RWPE2 (cell line): ENCODE results near the gene PLPP3.

ENCODE experiments used
- ATAC-seq: fragments of 200-7000 bp; cut with Tn5 transposase; 3 replicates; pipeline ENCODE4 v1.9.1; 2021; ENCODE audit warnings: low read depth
- DNase-seq: peaks from one replicate; pipeline ENCODE4 v3.0.0-alpha.2; 2020; ENCODE audit warnings: low spot score
- H3K27ac ChIP-seq: fragments of 450-650 bp; 2 replicates; pipeline ENCODE4 v1.5.1; 2017; ENCODE audit warnings: mild to moderate bottlenecking; ENCODE audit not compliant: poor library complexity, severe bottlenecking
- H3K27me3 ChIP-seq: fragments of 250-450 bp; sonication (Bioruptor Pico); 2 replicates; pipeline ENCODE4 v1.5.1; 2021; ENCODE audit warnings: mild to moderate bottlenecking, moderate library complexity; ENCODE audit not compliant: insufficient read depth, poor library complexity, severe bottlenecking
- H3K36me3 ChIP-seq: fragments of 250-450 bp; sonication (Bioruptor Pico); 2 replicates; pipeline ENCODE4 v1.5.1; 2020; ENCODE audit warnings: low read depth, mild to moderate bottlenecking, moderate library complexity
- H3K4me1 ChIP-seq: fragments of 250-450 bp; sonication (Bioruptor Pico); 2 replicates; pipeline ENCODE4 v1.5.1; 2021; ENCODE audit warnings: mild to moderate bottlenecking, moderate library complexity; ENCODE audit not compliant: insufficient read depth, poor library complexity, severe bottlenecking
- H3K4me3 ChIP-seq: fragments of 250-450 bp; sonication (Bioruptor Pico); 2 replicates; pipeline ENCODE4 v1.5.1; 2021; ENCODE audit warnings: mild to moderate bottlenecking, moderate library complexity; ENCODE audit not compliant: severe bottlenecking
- H3K9me3 ChIP-seq: fragments of 250-450 bp; sonication (Bioruptor Pico); 2 replicates; pipeline ENCODE4 v1.5.1; 2021; ENCODE audit warnings: mild to moderate bottlenecking, moderate library complexity; ENCODE audit not compliant: severe bottlenecking
- CTCF ChIP-seq: fragments of 450-650 bp; IDR thresholded peaks from one replicate; pipeline ENCODE4 v1.5.1; 2017; ENCODE audit warnings: mild to moderate bottlenecking, moderate library complexity; ENCODE audit not compliant: poor library complexity, severe bottlenecking

Gene PLPP3

GRCh38 chr1:56550138-56550858, 29.1 kb downstream of the PLPP3 start:
- no peak for DNase-seq
- no peak for ATAC-seq
- no peaks in the 10 kb centered on the region for H3K27me3 ChIP-seq
- H3K36me3 ChIP-seq, result no peaks in the 10 kb centered on the region
- H3K9me3 ChIP-seq, result no peaks in the 10 kb centered on the region
- no peak overlapping the region for H3K4me3 ChIP-seq
- H3K4me1 ChIP-seq, result no peaks in the 10 kb centered on the region
- H3K27ac ChIP-seq, result no peak overlapping the region
- no peak for TF ChIP-seq CTCF

DNA sequence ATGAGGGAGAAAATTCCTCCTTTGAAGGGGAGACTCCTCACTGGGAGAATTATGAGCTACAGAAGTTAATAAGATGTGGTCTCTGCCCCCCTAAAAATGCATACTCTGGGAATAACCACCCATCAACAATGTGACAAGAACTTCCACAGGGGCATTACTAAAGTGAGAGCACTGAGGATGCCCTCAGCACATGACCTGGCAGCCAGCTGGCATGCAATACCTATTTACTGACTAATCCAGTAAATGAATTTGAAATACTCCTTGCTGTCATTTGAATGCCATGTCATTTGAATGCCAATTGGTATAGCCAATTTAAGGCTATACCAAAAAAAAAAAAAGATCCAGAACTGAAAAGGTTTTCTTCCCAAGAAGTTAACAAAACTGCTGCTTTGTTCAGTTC, 30.8 kb downstream of the PLPP3 start:
- Histone ChIP-seq H3K36me3 (no peaks in the 10 kb centered on the region), H3K4me3 (no peak overlapping the region), H3K27me3 (no peaks in the 10 kb centered on the region), H3K27ac (no peak overlapping the region), H3K4me1 (no peaks in the 10 kb centered on the region), H3K9me3 (no peaks in the 10 kb centered on the region)
- DNase-seq (no peak), ATAC-seq (no peak)
- TF ChIP-seq CTCF, result no peak

DNA sequence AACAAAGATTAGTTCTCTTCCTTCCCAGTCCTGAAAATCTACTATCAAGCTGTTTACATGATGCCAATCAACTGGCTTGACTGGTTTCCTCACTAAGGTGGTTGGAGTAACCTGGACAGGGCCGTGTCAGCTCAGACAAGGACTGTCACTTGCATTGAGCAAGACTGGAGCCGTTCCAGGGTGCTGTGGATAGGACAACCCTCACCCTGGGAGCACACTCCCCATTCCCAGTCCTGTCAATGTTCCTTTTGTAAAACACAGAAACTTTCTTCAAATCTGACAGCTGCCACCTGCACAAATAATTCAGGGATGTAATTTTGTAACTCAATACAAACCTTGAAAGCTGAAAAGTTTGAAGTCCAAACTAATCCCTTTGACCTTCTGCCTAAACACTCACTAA, 31.4 kb downstream of the PLPP3 start:
- no peak for ATAC-seq
- no peak overlapping the region for H3K27ac ChIP-seq

GRCh38 chr1:56547473-56547872, 31.9 kb downstream of the PLPP3 start:
- TF ChIP-seq CTCF, result no peak
- H3K9me3 ChIP-seq, result no peaks in the 10 kb centered on the region
- H3K4me3 ChIP-seq, result no peak overlapping the region
- no peaks in the 10 kb centered on the region for H3K4me1 ChIP-seq
- ATAC-seq, result no peak
- H3K36me3 ChIP-seq, result no peaks in the 10 kb centered on the region
- H3K27ac ChIP-seq, result no peak overlapping the region
- no peaks in the 10 kb centered on the region for H3K27me3 ChIP-seq
- DNase-seq, result no peak

More for the DNA sequence above, 31.4 kb downstream of the PLPP3 start:
- Histone ChIP-seq H3K4me3 (no peak overlapping the region), H3K27me3 (no peaks in the 10 kb centered on the region), H3K9me3 (no peaks in the 10 kb centered on the region), H3K4me1 (no peaks in the 10 kb centered on the region), H3K36me3 (no peaks in the 10 kb centered on the region)
- TF ChIP-seq CTCF, result no peak
- DNase-seq, result no peak

DNA sequence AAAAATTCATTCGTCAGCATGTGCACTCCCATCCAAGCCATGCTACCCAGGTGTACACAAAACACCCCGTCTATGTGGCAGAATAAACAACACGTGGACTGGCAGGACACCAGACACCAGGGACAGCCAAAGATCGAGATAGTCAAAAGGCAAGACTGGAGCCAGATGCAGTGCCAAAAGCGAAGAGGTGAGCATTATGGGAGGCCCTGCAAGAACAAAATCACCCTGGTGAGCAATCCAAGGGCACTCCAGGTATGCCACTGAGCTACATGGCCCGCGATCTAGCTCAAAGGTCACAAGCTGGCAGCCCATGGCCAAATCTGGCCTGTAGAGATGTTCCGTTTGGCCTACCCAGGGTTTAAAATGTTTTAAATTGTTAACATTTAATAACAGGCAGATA, 33.7 kb downstream of the PLPP3 start:
- H3K27ac ChIP-seq, result no peak overlapping the region
- H3K9me3 ChIP-seq, result no peaks in the 10 kb centered on the region
- no peaks in the 10 kb centered on the region for H3K4me1 ChIP-seq
- H3K4me3 ChIP-seq, result no peak overlapping the region
- H3K36me3 ChIP-seq, result no peaks in the 10 kb centered on the region
- DNase-seq, result no peak
- ATAC-seq, result no peak
- H3K27me3 ChIP-seq, result no peaks in the 10 kb centered on the region
- TF ChIP-seq CTCF, result no peak
